ENCODE results near the gene CEBPE.

Gene CEBPE

GRCh38 chr14:23105348-23105824 lies 13.7 kb downstream of the CEBPE start:
- no peak for DNase-seq (ENCODE audit: low read depth in 2 of 2)
- TF ChIP-seq CTCF (IDR thresholded peaks at IDR 0.05; ENCODE audit: low read depth, low read length): no peak

DNA sequence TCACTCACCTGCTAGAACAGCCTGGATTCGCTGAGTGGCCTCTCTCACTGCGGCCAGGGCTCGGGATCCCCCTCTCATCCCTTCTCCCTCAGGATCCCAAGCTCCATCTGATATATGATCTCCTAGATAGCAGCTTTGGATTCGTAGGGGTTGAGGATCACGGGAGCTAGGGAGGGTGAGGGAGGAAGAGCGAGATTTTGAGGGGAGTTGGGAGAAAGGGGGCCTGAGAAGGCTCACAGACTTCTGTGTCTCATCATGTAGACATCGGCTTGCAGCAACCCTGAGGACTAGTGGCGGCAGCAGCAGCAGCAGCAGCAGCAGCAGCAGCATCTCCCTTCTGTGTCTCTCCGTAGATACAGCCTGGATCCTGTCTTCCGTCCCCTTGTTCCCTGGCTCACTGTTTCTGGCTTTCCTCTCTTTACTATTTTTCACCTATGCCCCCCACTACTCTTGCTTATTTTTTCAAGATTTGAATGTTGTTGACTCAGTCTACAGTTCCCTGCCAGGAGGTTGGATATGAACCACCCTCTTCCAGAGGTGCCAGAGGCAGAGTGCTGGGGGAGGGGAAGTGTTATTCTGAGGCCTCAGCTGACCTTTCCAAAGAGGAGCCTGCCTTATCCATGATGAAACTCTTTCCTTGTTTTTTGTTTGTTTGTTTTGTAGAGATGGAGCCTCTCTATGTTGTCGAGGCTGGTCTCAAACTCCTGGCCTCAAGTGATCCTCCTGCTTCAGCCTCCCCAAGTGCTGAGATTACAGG lies 14.3 kb downstream of the CEBPE start, which contains the start of gene CIROP:
CIROP (minus strand) TSS at position 399 of the 757 bp plus-strand sequence; CDS start at position 330, 69 bp downstream.
- H3K4me3 ChIP-seq (replicated peaks in 1 of 2; ENCODE audit: low read depth in 2 of 2, low read length in 2 of 2): no peak within 1 kb of the TSS
- peak in 1 of 2 donors; percentile 30 for DNase-seq (ENCODE audit: low read depth in 2 of 2)
- no peak for TF ChIP-seq CTCF (IDR thresholded peaks at IDR 0.05; ENCODE audit: low read depth, low read length)

More at GRCh38 chr14:23105348-23105824, 13.7 kb downstream of the CEBPE start:
- no peak overlapping the region for H3K4me3 ChIP-seq (replicated peaks in 1 of 2; ENCODE audit: low read depth in 2 of 2, low read length in 2 of 2)

- no peak for TF ChIP-seq CTCF (IDR thresholded peaks at IDR 0.05; ENCODE audit: low read depth, low read length)
- no peak for DNase-seq (ENCODE audit: low read depth in 2 of 2)
- no peak overlapping the region for H3K4me3 ChIP-seq (replicated peaks in 1 of 2; ENCODE audit: low read depth in 2 of 2, low read length in 2 of 2)
These were observed 14.9 kb downstream of the CEBPE start for GRCh38 chr14:23104070-23104590.

DNA sequence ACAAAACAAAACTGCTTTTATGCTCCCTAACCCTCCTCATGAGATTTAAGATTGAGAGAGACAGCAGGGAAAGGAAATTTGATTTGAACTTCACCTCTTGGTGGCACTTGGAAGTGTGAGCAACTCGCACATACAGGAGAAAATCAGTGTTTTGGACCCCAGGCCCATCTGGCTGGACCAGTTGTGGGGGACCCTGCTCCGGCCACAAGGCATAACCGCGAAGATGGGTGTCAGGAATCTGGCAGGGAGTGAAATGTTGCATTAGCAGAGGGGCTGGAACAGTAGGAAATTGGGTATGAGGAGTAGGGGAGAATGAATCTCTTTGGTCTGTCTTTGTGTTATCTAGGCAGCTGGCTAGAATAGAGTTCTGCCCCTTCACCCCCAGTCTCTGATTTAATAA lies 15.5 kb downstream of the CEBPE start:
- no peak for DNase-seq (ENCODE audit: low read depth in 2 of 2)
- H3K4me3 ChIP-seq (replicated peaks in 1 of 2; ENCODE audit: low read depth in 2 of 2, low read length in 2 of 2): no peak overlapping the region
- TF ChIP-seq CTCF (IDR thresholded peaks at IDR 0.05; ENCODE audit: low read depth, low read length): no peak

- no peak for DNase-seq (ENCODE audit: low read depth in 2 of 2)
- no peak overlapping the region for H3K4me3 ChIP-seq (replicated peaks in 1 of 2; ENCODE audit: low read depth in 2 of 2, low read length in 2 of 2)
- TF ChIP-seq CTCF (IDR thresholded peaks at IDR 0.05; ENCODE audit: low read depth, low read length): no peak
These were observed 16.3 kb downstream of the CEBPE start for GRCh38 chr14:23102801-23103200.

- TF ChIP-seq CTCF (IDR thresholded peaks at IDR 0.05; ENCODE audit: low read depth, low read length): no peak
- no peak overlapping the region for H3K4me3 ChIP-seq (replicated peaks in 1 of 2; ENCODE audit: low read depth in 2 of 2, low read length in 2 of 2)
- DNase-seq (ENCODE audit: low read depth in 2 of 2): no peak
These were observed 16.9 kb downstream of the CEBPE start for GRCh38 chr14:23101986-23102625.

All from cardiac fibroblast (primary cell).